ENCODE results near the gene TUBA4B. TPM values are rescaled to one million over a fixed set of nuclear protein-coding genes. Genes with fewer than 3 reads are reported as not detected.

The TUBA4B gene
- total RNA-seq, 4 donors from 2014 or later: not detected

- Histone ChIP-seq H3K27me3 (no peaks in the 10 kb centered on the region), H3K27ac (peak within 1 kb of the TSS; percentile 73 to 97 (median 89)), H3K4me3 (replicated peaks in 1 of 3) (peak within 1 kb of the TSS in 2 of 3 donors; percentile 44 to 57), H3K4me1 (peaks cover 22 to 23% of the 10 kb centered on the region in 2 donors), H3K36me3 (peaks cover 36 to 45% of the 10 kb centered on the region in 2 donors), H3K9me3 (no peaks in the 10 kb centered on the region)
- peak; percentile 18 to 89 for TF ChIP-seq POLR2A (IDR thresholded peaks at IDR 0.05)
- TF ChIP-seq CTCF (IDR thresholded peaks at IDR 0.05): no peak
- 14 to 26% methylated on average over 25 to 52 of the region's 71 CpGs for WGBS, 2 donors
- peak; percentile 99 for DNase-seq
- intact Hi-C loops (cut with DNase I): no loop called here
Observed at GRCh38 chr2:219218732-219219701, 34.0 kb upstream of the TUBA4B start, which contains the start of gene ABCB6. Gene ABCB6, minus strand, starts transcription at chr2:219218958. Its CDS starts 285 bp downstream, at chr2:219218673.

GRCh38 chr2:219219784-219220532 is 33.1 kb upstream of the TUBA4B start:
- Histone ChIP-seq H3K9me3 (no peaks in the 10 kb centered on the region), H3K36me3 (peaks cover 44 to 45% of the 10 kb centered on the region in 2 donors), H3K4me3 (replicated peaks in 1 of 3) (no peak overlapping the region), H3K27me3 (no peaks in the 10 kb centered on the region), H3K27ac (peak overlapping the region in 1 of 3 donors; percentile 73), H3K4me1 (peaks cover 22 to 23% of the 10 kb centered on the region in 2 donors)
- intact Hi-C loops (cut with DNase I): no loop called here
- no peak for TF ChIP-seq POLR2A (IDR thresholded peaks at IDR 0.05)
- TF ChIP-seq CTCF (IDR thresholded peaks at IDR 0.05): no peak
- 89 to 94% methylated on average over 13 to 18 of the region's 18 CpGs for WGBS, 2 donors
- DNase-seq: no peak

- Histone ChIP-seq H3K4me1 (peaks cover 22 to 23% of the 10 kb centered on the region in 2 donors), H3K9me3 (no peaks in the 10 kb centered on the region), H3K27ac (no peak overlapping the region), H3K36me3 (peaks cover 51 to 53% of the 10 kb centered on the region in 2 donors), H3K4me3 (replicated peaks in 1 of 3) (no peak overlapping the region), H3K27me3 (no peaks in the 10 kb centered on the region)
- DNase-seq: no peak
- intact Hi-C loops (cut with DNase I): no loop called here
- TF ChIP-seq CTCF (IDR thresholded peaks at IDR 0.05) (no peak), POLR2A (IDR thresholded peaks at IDR 0.05) (no peak)
- WGBS, 2 donors: 85 to 86% methylated on average over 19 of the region's 19 CpGs
Observed at GRCh38 chr2:219220652-219221402, 32.2 kb upstream of the TUBA4B start.

- intact Hi-C loops (cut with DNase I): no loop called here
- 92 to 96% methylated on average over 9 to 12 of the region's 16 CpGs for WGBS, 2 donors
- Histone ChIP-seq H3K4me1 (peaks cover 15 to 20% of the 10 kb centered on the region in 2 donors), H3K9me3 (no peaks in the 10 kb centered on the region), H3K27ac (no peak overlapping the region), H3K27me3 (no peaks in the 10 kb centered on the region), H3K4me3 (replicated peaks in 1 of 3) (no peak overlapping the region), H3K36me3 (peaks cover 55 to 56% of the 10 kb centered on the region in 2 donors)
- no peak for TF ChIP-seq POLR2A (IDR thresholded peaks at IDR 0.05)
- no peak for TF ChIP-seq CTCF (IDR thresholded peaks at IDR 0.05)
- DNase-seq: no peak
Observed at GRCh38 chr2:219221957-219222518, 31.0 kb upstream of the TUBA4B start.
